ENCODE data around the gene SEPTIN12. TPM values are rescaled to one million over a fixed set of nuclear protein-coding genes. Genes with fewer than 3 reads are reported as not detected.

Gene SEPTIN12
- total RNA-seq, 2 donors from 2014 or later: not detected

DNA sequence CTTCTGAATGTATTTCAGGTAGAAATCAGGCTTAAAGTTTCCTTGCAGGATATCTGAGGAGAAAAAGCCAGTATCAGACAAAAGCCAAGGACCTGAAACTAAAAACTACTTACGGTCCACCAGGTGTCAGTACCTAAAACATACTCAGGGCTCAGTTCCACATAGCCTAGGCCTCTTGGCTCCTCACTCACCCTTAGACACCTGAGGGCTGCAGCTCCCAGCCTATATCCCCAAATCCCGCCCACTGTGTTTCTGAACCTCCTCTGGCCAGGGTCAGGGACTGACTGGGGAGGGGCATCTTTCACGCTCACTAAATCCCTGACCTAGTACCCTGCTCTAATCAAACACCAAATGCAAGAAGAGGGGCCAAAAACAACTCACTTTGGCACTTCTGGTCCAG lies 23.1 kb upstream of the SEPTIN12 start:
- intact Hi-C loops (cut with DNase I): no loop called here
- Histone ChIP-seq H3K4me1 (no peaks in the 10 kb centered on the region), H3K9ac (ENCODE audit: low read depth in 2 of 2, low read length in 2 of 2) (no peak overlapping the region), H3K36me3 (peaks cover 4% of the 10 kb centered on the region), H3K27me3 (no peaks in the 10 kb centered on the region), H3K27ac (no peak overlapping the region), H3K9me3 (no peaks in the 10 kb centered on the region), H3K4me3 (no peak overlapping the region)
- DNase-seq: no peak
- TF ChIP-seq, protein P1, sequence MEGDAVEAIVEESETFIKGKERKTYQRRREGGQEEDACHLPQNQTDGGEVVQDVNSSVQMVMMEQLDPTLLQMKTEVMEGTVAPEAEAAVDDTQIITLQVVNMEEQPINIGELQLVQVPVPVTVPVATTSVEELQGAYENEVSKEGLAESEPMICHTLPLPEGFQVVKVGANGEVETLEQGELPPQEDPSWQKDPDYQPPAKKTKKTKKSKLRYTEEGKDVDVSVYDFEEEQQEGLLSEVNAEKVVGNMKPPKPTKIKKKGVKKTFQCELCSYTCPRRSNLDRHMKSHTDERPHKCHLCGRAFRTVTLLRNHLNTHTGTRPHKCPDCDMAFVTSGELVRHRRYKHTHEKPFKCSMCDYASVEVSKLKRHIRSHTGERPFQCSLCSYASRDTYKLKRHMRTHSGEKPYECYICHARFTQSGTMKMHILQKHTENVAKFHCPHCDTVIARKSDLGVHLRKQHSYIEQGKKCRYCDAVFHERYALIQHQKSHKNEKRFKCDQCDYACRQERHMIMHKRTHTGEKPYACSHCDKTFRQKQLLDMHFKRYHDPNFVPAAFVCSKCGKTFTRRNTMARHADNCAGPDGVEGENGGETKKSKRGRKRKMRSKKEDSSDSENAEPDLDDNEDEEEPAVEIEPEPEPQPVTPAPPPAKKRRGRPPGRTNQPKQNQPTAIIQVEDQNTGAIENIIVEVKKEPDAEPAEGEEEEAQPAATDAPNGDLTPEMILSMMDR (IDR thresholded peaks at IDR 0.05): no peak

DNA sequence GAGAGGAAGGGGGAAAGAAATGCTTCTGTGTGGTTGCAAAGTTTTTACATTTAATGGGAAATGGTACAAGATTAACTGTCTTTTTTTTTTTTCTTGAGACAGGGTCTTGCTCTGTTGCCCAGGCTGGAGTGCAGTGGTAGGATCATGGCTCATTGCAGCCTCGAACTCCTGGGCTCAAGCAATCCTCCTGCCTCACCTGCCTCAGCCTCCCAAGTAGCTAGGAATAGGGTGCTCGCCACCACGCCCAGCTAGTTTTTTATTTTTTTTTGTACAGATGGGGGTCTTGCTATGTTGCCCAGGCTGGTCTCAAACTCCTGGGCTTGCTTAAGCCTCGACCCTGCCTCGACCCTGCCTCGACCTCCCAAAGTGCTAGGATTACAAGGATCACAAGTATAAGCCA lies 18.1 kb upstream of the SEPTIN12 start:
- peaks cover 4% of the 10 kb centered on the region for H3K36me3 ChIP-seq
- no peak for DNase-seq
- H3K27ac ChIP-seq: no peak overlapping the region
- H3K27me3 ChIP-seq: no peaks in the 10 kb centered on the region
- intact Hi-C loops (cut with DNase I): no loop called here
- H3K4me3 ChIP-seq: no peak overlapping the region
- peaks cover 8% of the 10 kb centered on the region for H3K4me1 ChIP-seq
- TF ChIP-seq, protein P1 (IDR thresholded peaks at IDR 0.05): no peak
- no peaks in the 10 kb centered on the region for H3K9me3 ChIP-seq
- H3K9ac ChIP-seq (ENCODE audit: low read depth in 2 of 2, low read length in 2 of 2): no peak overlapping the region

DNA sequence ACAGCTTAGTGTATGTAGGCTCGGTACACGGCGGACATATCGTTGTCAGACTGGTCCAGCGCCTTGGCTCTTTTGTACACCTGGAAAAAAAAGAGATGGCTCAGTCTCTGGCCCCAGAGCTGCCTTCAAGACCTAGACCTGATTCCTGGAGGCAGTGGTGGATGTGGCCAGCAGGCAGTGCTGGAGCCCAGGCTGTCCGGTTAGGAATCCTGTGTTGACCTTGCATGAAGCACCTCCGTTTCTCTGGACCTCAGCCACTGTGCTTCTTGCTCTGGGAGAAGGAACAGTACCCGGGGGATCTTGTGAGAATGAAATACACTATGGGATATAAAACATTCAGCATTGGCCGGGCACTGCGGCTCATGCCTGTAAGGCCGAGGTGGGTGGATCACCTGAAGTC lies 17.1 kb upstream of the SEPTIN12 start:
- H3K27ac ChIP-seq: no peak overlapping the region
- peaks cover 4% of the 10 kb centered on the region for H3K36me3 ChIP-seq
- H3K4me3 ChIP-seq: no peak overlapping the region
- no peaks in the 10 kb centered on the region for H3K27me3 ChIP-seq
- H3K9ac ChIP-seq (ENCODE audit: low read depth in 2 of 2, low read length in 2 of 2): no peak overlapping the region
- TF ChIP-seq, protein P1 (IDR thresholded peaks at IDR 0.05): no peak
- H3K4me1 ChIP-seq: peaks cover 15% of the 10 kb centered on the region
- H3K9me3 ChIP-seq: no peaks in the 10 kb centered on the region
- intact Hi-C loops (cut with DNase I): no loop called here
- DNase-seq: no peak

DNA sequence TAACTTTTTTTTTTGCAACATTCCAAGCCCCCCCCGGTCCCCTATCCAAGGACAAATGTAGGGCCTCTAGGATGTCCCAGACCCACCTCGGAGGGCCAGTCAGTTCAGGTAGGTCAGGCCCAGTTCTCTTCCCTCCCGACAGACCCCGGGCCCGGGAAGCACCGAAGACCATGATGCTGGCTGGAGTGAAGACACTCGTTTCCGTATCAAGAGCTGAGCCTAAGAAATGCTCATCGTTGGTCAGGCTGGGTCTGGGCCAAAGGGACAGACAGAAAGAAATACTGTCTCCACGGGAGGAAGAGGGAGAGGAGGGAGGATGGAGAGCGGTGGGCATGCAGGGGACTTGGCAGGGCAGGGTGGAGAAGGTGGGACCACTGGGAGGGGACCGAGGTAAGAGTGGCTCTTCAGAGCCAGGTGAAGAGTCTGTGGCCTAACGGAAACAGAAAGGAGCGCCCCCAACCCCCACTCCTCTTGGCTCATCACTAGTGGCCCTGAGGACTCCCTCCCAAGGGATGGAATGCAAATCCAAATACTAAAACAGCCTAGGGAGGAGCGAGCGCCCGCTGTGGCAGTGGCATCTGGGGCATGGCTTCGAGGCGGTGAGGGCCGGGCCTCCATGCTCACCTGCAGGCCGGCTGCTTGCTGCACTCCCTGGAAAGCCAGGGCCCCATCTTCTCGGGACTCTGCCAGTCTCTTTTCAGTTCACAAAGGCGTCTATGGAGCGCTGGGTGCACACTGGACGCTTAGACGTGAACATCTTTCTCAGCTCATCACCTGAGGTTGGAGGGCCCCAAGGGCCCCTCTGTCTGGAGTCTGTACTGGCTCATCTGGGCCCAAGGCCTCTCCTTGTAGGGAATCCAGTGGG lies 16.0 kb upstream of the SEPTIN12 start:
- H3K9me3 ChIP-seq: no peaks in the 10 kb centered on the region
- H3K36me3 ChIP-seq: peaks cover 4% of the 10 kb centered on the region
- intact Hi-C loops (cut with DNase I): no loop called here
- peaks cover 15% of the 10 kb centered on the region for H3K4me1 ChIP-seq
- no peak overlapping the region for H3K27ac ChIP-seq
- no peaks in the 10 kb centered on the region for H3K27me3 ChIP-seq
- H3K9ac ChIP-seq (ENCODE audit: low read depth in 2 of 2, low read length in 2 of 2): no peak overlapping the region
- DNase-seq: no peak
- H3K4me3 ChIP-seq: no peak overlapping the region
- TF ChIP-seq, protein P1 (IDR thresholded peaks at IDR 0.05): no peak

DNA sequence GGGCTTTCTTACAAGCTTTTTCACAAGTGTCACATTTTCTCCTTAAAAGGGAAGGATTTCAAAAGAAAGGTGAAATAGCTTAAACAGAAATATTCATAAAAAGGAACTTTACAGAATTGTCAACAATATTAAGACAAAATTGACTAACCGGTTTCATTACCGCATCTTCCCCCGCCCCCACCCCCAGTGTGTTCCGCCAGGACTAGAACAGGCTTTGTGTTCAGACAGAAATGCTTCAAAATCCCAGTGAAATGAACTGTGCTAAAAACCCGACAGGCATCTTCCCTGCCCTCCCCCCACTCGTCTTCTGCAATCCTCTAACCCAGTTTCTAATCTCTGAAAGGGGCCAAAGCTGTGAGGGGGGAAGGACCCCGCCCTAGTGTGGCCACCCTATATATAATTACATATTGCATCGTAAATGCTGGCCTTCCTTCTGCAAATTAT lies 15.3 kb upstream of the SEPTIN12 start:
- Histone ChIP-seq H3K36me3 (peaks cover 4% of the 10 kb centered on the region), H3K4me3 (peak overlapping the region; percentile 91), H3K9me3 (no peaks in the 10 kb centered on the region), H3K9ac (ENCODE audit: low read depth in 2 of 2, low read length in 2 of 2) (peak overlapping the region in 1 of 2 donors; percentile 70), H3K27me3 (no peaks in the 10 kb centered on the region), H3K27ac (peak overlapping the region; percentile 97), H3K4me1 (peaks cover 15% of the 10 kb centered on the region)
- DNase-seq: no peak
- TF ChIP-seq, protein P1 (IDR thresholded peaks at IDR 0.05): no peak
- intact Hi-C loops (cut with DNase I): no loop called here

Measured in colonic mucosa (tissue), 4 donors.